ENCODE data around the gene CLASP1. TPM values are rescaled to one million over a fixed set of nuclear protein-coding genes. Genes with fewer than 3 reads are reported as not detected.

CLASP1 gene
- total and polyA plus RNA-seq, 2 donors (not counting 3 experiments of a cell fraction or from before 2014, with no cell fraction given): 10.0 to 57.9 TPM

DNA sequence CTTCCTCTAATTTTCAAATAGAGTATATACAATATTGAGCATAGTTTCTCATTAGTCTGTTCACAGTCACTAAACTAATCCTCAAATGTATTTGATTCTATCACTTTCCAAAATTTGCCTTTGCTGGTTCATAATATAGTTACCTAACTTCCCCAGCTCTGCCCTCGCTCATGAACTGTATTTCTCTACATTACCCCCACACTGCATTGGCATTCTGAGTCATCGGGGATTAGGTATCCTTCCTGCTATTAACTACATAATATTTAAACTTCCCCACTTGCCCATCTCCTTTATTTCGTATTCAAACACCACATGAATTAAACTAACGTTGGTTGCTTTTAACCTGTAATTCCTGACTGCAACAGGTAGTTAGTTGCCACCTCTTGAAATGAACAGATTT is 14.8 kb upstream of the CLASP1 start:
- Histone ChIP-seq H2AFZ (ENCODE audit: low read depth, low read length) (no peak overlapping the region), H4K20me1 (replicated peaks; ENCODE audit: control insufficient read depth, extremely low read depth, insufficient read depth, low read length) (no peaks in the 10 kb centered on the region), H3K36me3 (ENCODE audit: control insufficient read depth in 2 of 2, extremely low read depth in 1 of 2, insufficient read depth in 2 of 2, low read length in 2 of 2) (no peaks in the 10 kb centered on the region), H3K9me1 (replicated peaks; ENCODE audit: control insufficient read depth, extremely low read depth, insufficient read depth, low read length) (no peaks in the 10 kb centered on the region), H3K27ac (ENCODE audit: insufficient read depth, low read depth, low read length) (no peak overlapping the region), H3K9ac (replicated peaks; ENCODE audit: extremely low read depth, insufficient read depth, low read length) (no peak overlapping the region), H3K4me3 (replicated peaks in 1 of 3; ENCODE audit: insufficient read depth in 1 of 3, low read depth in 1 of 3, low read length in 3 of 3) (no peak overlapping the region), H3K79me2 (ENCODE audit: control insufficient read depth, insufficient read depth, low read length) (no peaks in the 10 kb centered on the region), H3K4me2 (ENCODE audit: insufficient read depth, low read length) (no peak overlapping the region), H3K4me1 (ENCODE audit: control insufficient read depth, extremely low read depth, insufficient read depth, low read length) (no peaks in the 10 kb centered on the region), H3K27me3 (ENCODE audit: control insufficient read depth in 2 of 2, insufficient read depth in 2 of 2, low read length in 2 of 2) (no peaks in the 10 kb centered on the region), H3K9me3 (replicated peaks; ENCODE audit: control insufficient read depth, insufficient read depth, low read length) (no peaks in the 10 kb centered on the region)
- BruUV-seq (replicated peaks): no TSS peak
- intact Hi-C loops (cut with micrococcal nuclease): no loop called here
- DNase-seq (ENCODE audit: low read depth, low spot score) (no peak), FAIRE-seq (no peak)
- TF ChIP-seq, protein P1, sequence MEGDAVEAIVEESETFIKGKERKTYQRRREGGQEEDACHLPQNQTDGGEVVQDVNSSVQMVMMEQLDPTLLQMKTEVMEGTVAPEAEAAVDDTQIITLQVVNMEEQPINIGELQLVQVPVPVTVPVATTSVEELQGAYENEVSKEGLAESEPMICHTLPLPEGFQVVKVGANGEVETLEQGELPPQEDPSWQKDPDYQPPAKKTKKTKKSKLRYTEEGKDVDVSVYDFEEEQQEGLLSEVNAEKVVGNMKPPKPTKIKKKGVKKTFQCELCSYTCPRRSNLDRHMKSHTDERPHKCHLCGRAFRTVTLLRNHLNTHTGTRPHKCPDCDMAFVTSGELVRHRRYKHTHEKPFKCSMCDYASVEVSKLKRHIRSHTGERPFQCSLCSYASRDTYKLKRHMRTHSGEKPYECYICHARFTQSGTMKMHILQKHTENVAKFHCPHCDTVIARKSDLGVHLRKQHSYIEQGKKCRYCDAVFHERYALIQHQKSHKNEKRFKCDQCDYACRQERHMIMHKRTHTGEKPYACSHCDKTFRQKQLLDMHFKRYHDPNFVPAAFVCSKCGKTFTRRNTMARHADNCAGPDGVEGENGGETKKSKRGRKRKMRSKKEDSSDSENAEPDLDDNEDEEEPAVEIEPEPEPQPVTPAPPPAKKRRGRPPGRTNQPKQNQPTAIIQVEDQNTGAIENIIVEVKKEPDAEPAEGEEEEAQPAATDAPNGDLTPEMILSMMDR (IDR thresholded peaks at IDR 0.05; ENCODE audit: extremely low read depth in 1 of 2, insufficient read depth in 1 of 2, low read depth in 1 of 2, low read length in 2 of 2): no peak
- TF ChIP-seq FOS (IDR thresholded peaks at IDR 0.05; ENCODE audit: borderline replicate concordance, insufficient read depth, low read length): peak; percentile 42
- ChIA-PET CTCF (interaction anchor here (1.4 kb wide), 1 partner anchor 133 kb away, joined by 3 read pairs; the partner anchor contains the start of gene RNU4ATAC), POLR2A (no interaction called here)
- dilution Hi-C loops (cut with MboI; ENCODE audit: extremely low pct_ligation_motif_present, low sequenced_read_pairs): no loop called here

DNA sequence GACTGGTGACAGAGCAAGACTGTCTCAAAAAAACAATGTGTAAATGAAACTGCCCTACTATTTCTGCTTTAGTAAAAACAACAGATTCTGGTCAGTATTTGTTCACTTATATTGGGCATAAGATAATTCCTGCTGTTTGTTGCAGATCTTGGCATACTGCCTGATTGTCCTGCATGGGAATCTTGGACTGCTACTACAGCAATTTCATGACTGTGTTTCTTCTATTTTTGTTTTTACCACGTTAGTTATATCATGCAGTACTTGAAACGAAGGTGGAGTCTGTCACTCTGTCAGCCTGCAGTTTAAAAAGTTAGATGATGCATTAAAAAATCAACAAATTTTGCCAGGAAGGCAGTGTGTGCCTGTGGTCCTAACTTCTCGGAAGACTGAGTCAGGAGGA is 14.2 kb upstream of the CLASP1 start:
- TF ChIP-seq, protein P1 (IDR thresholded peaks at IDR 0.05; ENCODE audit: extremely low read depth in 1 of 2, insufficient read depth in 1 of 2, low read depth in 1 of 2, low read length in 2 of 2): no peak
- no peak for TF ChIP-seq FOS (IDR thresholded peaks at IDR 0.05; ENCODE audit: borderline replicate concordance, insufficient read depth, low read length)
- no peak for TF ChIP-seq MYC (IDR thresholded peaks at IDR 0.05; ENCODE audit: low read depth, low read length)
- TF ChIP-seq POLR2AphosphoS5 (IDR thresholded peaks at IDR 0.05; ENCODE audit: insufficient read depth, low read depth, low read length): no peak
- TF ChIP-seq POLR2A (IDR thresholded peaks at IDR 0.05; ENCODE audit: low read depth, low read length): no peak
- TF ChIP-seq JUN (IDR thresholded peaks at IDR 0.05; ENCODE audit: borderline replicate concordance, insufficient read depth, insufficient read length, low read depth): no peak
- TF ChIP-seq, protein P2, sequence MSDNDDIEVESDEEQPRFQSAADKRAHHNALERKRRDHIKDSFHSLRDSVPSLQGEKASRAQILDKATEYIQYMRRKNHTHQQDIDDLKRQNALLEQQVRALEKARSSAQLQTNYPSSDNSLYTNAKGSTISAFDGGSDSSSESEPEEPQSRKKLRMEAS (IDR thresholded peaks at IDR 0.05; ENCODE audit: insufficient read depth, insufficient read length): no peak
- no peak for TF ChIP-seq GATA2 (IDR thresholded peaks at IDR 0.05; ENCODE audit: insufficient read depth, insufficient read length, low read depth, low read length)
- no peak for TF ChIP-seq EZH2 (IDR thresholded peaks at IDR 0.05; ENCODE audit: borderline replicate concordance, low read depth, low read length, severe bottlenecking)
- Histone ChIP-seq H4K20me1 (replicated peaks; ENCODE audit: control insufficient read depth, extremely low read depth, insufficient read depth, low read length) (no peaks in the 10 kb centered on the region), H3K9ac (replicated peaks; ENCODE audit: extremely low read depth, insufficient read depth, low read length) (no peak overlapping the region), H3K9me3 (replicated peaks; ENCODE audit: control insufficient read depth, insufficient read depth, low read length) (no peaks in the 10 kb centered on the region), H3K4me3 (replicated peaks in 1 of 3; ENCODE audit: insufficient read depth in 1 of 3, low read depth in 1 of 3, low read length in 3 of 3) (no peak overlapping the region), H3K9me1 (replicated peaks; ENCODE audit: control insufficient read depth, extremely low read depth, insufficient read depth, low read length) (no peaks in the 10 kb centered on the region), H3K4me2 (ENCODE audit: insufficient read depth, low read length) (no peak overlapping the region), H3K36me3 (ENCODE audit: control insufficient read depth in 2 of 2, extremely low read depth in 1 of 2, insufficient read depth in 2 of 2, low read length in 2 of 2) (no peaks in the 10 kb centered on the region), H2AFZ (ENCODE audit: low read depth, low read length) (no peak overlapping the region), H3K4me1 (ENCODE audit: control insufficient read depth, extremely low read depth, insufficient read depth, low read length) (no peaks in the 10 kb centered on the region), H3K27ac (ENCODE audit: insufficient read depth, low read depth, low read length) (no peak overlapping the region), H3K79me2 (ENCODE audit: control insufficient read depth, insufficient read depth, low read length) (no peaks in the 10 kb centered on the region), H3K27me3 (ENCODE audit: control insufficient read depth in 2 of 2, insufficient read depth in 2 of 2, low read length in 2 of 2) (no peaks in the 10 kb centered on the region)
- CTCF ChIA-PET: interaction anchor here (0.9 kb wide), 1 partner anchor 55 kb away, joined by 3 read pairs; no protein-coding TSS in a partner anchor
- DNase-seq (ENCODE audit: low read depth, low spot score) (no peak), FAIRE-seq (no peak)
- intact Hi-C loops (cut with micrococcal nuclease): no loop called here
- dilution Hi-C loops (cut with MboI; ENCODE audit: extremely low pct_ligation_motif_present, low sequenced_read_pairs): no loop called here
- POLR2A ChIA-PET: no interaction called here
- BruUV-seq (replicated peaks): no TSS peak

All from endothelial cell of umbilical vein (primary cell).